Islet of Langerhans (tissue), 1 donor: ENCODE data around the gene ADSS1.

ENCODE experiments used
- FAIRE-seq: peaks from one replicate; lab custom pipeline; 2011; peaks lifted over from hg19 to GRCh38; lab: Jason Lieb, UNC

ADSS1 gene

GRCh38 chr14:104700225-104700651 lies 23.8 kb upstream of the ADSS1 start:
- FAIRE-seq = no peak

GRCh38 chr14:104700747-104701217 lies 23.2 kb upstream of the ADSS1 start:
- no peak for FAIRE-seq

DNA sequence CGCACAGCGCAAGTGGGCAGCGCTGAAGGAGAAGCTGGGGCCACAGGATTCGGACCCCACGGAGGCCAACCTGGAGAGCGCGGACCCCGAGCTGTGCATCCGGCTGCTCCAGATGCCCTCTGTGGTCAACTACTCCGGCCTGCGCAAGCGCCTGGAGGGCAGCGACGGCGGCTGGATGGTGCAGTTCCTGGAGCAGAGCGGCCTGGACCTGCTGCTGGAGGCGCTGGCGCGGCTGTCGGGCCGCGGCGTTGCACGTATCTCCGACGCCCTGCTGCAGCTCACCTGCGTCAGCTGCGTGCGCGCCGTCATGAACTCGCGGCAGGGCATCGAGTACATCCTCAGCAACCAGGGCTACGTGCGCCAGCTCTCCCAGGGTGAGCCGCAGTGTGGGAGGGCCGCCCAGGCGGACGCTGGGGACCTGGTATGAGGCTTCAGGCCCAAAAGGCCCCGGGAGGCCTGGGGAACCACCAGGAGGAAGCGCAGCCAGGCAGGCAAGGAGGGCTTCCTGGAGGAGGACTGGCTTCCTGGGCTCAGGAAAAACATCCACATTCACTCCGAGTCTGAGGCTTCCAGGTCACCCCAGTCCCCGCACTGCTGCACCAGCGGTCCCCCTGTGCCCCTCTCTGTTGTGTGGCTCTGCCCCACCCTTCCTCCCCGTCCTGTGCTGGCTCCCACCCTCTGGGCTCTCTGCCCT lies 22.5 kb upstream of the ADSS1 start:
- no peak for FAIRE-seq

DNA sequence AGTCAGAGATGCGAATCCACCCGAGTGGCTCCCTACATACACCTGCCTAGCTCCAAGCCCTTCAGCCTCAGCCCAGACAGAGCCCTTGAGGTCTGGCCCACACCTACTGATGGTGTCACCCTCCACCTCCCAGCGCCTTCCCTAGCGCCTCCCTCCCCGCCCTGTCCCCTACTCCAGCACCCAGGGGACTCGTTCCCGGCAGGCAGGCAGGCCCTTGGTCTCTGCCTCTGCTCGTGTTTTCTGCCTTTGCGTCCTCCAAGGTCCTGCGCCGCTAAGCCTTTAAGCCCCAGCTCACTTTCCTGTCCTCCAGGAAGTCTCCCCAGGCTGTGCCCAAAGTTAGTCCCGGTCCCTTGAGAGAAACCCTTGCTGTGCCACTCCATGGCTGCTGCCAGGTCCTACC lies 21.9 kb upstream of the ADSS1 start:
- no peak for FAIRE-seq

DNA sequence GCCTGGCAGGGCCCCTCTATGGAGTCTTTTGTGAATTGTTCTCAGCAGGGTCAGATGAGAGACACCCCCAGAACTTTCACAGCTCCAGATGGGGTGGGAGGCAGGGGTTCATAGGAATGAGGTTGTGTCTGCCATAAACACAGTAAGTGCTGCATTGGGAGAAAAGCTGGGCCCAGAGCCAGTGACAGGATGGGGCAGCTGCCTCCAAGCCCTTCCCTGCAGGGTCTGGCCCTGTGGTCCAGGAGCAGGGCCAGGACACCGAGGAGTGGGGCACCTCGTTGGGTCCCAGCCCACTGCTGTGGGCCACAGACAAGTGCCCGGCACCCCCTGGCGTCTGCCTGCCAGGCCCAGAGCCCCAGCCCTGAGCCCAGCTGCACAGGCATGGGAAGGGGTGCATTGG lies 21.4 kb upstream of the ADSS1 start:
- FAIRE-seq = no peak

GRCh38 chr14:104703269-104703668 lies 20.8 kb upstream of the ADSS1 start:
- FAIRE-seq = no peak

DNA sequence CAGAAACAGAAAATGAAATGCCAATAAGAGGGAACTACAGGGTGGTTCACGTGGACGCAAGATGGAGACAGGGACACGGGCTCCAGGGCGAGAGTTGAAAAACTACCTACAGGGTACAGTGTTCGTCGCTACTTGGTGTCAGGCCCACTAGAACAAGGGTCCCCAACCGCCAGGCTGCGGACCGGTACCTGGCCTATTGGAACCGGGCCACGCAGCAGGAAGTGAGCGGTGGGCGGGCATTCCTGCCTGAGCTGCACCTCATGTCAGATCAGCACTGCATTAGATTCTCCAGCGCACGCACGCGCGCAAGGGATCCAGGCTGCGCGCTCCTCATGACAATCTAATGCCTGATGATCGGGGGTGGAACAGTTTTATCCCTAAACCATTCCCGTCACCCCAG lies 19.8 kb upstream of the ADSS1 start:
- no peak for FAIRE-seq

DNA sequence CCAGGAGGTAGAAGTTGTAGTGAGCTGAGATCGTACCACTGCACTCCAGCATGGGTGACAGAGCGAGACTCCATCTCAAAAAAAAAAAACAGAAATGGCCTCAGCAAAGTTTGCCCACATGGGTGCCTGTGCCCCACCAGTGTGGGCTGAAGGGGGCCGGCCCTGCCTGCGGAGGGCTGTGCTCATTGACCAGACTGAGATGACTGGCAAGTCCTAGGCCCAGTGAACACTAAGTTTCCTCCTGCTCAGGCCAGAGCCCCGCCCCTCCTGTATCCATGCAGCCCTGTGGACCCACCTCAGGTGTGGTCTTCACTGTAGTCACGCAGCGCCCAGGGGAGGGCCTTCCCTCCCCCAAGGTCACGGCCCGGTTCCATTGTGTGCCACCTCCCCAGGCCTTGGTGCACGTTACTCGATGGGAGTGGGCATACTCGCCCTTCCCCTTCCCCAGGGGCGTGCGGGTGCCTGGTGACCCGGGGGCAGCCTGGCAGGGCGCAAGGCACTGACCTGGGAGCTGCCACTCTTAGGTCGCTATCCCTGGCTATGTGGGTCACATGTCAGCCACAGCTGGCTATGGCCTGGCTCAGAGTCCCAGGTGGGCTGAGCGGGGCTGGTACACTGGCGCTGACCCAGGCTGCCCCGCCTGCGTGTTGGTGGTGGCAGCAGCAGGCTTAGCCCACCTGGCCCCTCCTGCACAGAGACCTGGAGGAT lies 18.5 kb upstream of the ADSS1 start:
- no peak for FAIRE-seq

GRCh38 chr14:104706733-104707607 lies 17.1 kb upstream of the ADSS1 start:
- no peak for FAIRE-seq

DNA sequence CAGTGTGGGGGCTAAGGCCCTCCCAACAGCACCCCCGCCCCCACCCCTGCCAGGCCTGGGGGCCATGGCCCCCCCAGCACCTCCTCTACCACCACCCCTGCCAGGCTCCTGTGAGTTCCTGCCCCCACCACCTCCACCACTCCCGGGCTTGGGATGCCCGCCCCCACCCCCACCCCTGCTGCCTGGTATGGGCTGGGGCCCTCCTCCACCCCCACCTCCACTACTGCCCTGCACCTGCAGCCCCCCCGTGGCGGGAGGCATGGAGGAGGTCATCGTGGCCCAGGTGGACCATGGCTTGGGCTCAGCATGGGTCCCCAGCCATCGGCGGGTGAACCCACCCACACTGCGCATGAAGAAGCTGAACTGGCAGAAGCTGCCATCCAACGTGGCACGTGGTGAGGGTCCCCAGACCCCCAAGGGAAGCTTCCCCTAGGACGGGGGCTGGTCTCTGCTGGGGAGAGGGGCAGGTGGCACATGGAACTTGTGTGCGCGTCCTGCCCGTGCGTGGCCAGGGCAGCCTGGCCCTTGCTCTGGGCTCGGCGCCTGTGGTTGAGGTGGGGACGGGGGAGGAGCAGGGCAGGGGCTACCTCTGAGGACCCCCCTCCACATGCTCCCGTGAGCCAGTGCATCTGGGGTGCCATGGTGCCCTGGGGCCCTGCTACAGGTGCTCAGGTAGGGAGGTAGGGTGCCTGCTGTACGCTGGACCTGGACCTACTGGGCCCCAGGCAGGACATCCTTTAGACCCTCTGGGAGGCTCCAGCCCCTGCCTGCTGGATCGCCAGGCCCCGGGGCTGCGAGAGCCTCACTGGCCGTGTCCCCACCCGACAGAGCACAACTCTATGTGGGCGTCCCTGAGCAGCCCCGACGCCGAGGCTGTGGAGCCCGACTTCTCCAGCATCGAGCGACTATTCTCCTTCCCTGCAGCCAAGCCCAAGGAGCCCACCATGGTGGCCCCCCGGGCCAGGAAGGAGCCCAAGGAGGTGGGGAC lies 16.1 kb upstream of the ADSS1 start:
- no peak for FAIRE-seq

DNA sequence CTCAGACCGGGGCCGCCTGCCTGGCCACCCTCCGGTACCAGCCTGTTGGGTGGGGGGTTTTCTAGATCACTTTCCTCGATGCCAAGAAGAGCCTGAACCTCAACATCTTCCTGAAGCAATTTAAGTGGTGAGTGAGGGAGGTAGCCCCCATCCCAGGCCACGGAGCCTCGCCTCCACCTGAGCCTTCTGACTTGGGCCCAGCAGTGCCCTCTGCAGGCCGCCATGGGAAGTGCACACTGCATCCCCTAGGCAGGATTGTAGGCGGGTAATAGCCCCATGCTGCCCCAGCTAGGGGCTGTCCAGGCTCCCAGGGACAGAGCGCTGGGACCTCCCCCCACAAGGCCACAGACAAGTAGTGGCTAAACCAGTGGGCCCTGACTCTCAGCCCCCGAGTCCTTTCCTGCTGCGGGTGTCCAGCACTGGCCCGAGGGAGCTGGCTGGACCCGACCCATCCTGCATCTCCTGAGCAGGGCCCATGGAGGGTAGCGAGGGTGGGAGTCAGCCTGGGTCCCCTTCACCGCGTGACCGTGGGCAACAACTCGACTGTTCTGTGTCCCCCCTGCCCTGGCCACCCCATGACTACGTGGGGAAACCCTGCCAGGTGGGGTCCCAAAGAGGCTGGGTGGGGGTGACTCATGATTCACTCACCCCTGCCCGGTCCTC lies 15.3 kb upstream of the ADSS1 start:
- no peak for FAIRE-seq

- FAIRE-seq = no peak
Measured at GRCh38 chr14:104709387-104710039, 14.5 kb upstream of the ADSS1 start.

GRCh38 chr14:104710071-104710735 lies 13.8 kb upstream of the ADSS1 start:
- FAIRE-seq = no peak

DNA sequence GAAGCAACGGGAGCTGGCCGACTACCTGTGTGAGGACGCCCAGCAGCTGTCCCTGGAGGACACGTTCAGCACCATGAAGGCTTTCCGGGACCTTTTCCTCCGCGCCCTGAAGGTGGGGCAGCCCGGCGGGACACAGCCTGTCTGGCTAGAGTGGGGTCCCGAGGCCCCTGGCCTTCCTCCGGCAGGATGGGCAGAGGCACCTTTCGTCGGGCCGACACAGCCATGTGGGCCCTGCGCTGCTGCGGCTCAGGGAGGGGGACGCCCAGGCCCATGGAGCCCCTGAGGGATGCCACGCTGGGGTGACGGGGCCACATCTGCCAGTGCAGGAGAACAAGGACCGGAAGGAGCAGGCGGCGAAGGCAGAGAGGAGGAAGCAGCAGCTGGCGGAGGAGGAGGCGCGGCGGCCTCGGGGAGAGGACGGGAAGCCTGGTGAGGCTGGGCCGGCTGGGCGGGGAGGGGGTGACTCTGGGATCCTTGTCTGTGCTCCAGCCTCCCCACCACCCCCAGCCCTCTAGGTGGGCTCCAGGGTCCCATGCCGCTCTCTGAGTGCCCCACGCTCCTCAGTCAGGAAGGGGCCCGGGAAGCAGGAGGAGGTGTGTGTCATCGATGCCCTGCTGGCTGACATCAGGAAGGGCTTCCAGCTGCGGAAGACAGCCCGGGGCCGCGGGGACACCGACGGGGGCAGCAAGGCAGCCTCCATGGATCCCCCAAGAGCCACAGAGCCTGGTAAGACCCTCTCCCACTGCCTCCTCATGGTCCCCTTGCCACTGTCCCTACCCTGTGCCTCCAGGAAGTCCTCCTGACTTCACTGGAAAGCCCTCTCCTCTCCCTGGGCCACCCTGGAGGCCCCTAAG lies 10.9 kb upstream of the ADSS1 start:
- no peak for FAIRE-seq

DNA sequence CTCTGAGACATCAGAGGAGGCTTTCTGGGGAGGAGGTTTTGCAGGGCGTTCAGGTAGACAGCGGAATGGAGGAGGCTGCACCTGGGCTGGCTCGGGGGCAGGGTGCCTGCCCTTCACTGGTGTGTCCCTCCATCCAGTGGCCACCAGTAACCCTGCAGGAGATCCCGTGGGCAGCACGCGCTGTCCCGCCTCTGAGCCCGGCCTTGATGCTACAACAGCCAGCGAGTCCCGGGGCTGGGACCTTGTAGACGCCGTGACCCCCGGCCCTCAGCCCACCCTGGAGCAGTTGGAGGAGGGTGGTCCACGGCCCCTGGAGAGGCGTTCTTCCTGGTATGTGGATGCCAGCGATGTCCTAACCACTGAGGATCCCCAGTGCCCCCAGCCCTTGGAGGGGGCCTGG lies 10.0 kb upstream of the ADSS1 start:
- no peak for FAIRE-seq

DNA sequence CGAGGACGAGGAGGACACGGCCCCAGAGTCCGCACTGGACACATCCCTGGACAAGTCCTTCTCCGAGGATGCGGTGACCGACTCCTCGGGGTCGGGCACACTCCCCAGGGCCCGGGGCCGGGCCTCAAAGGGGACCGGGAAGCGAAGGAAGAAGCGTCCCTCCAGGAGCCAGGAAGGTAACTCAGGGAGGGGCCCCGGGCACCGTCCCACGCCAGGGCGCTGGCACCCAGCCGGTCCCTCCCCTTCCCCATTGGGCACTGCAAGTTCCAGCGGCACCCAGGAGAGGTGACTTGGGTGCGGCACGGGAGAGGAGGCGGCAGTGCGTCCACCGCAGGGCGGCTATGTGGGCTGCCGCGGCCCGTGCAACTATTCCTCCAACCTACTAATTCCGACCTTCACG lies 9.3 kb upstream of the ADSS1 start:
- no peak for FAIRE-seq

- FAIRE-seq = no peak
Measured at GRCh38 chr14:104715416-104715815, 8.6 kb upstream of the ADSS1 start.

- no peak for FAIRE-seq
Measured at GRCh38 chr14:104715871-104716270, 8.2 kb upstream of the ADSS1 start.

DNA sequence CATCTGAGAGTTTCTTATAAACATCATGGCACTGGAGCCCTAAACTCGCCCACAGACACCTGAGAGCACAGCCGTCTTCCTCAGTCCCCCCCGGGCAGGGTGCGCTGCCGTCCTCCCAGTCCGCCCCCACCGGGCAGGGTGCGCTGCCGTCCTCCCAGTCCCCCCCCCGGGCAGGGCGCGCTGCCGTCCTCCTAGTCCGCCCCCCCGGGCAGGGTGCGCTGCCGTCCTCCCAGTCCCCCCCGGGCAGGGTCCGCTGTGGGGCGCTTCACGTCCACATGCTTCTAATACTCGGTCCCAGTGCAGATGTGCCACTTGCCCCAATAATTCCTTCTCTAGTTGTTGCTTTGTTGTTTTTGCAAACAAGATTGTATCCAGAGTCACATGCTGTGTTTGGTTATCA lies 6.9 kb upstream of the ADSS1 start:
- FAIRE-seq = no peak
